Stimulated activated CD4-positive, alpha-beta T cell treated with anti-CD3 and anti-CD28 coated beads, Interleukin-12 subunit alpha, Interleukin-12 subunit beta, amount 100 ng/mL, for 24 hours (primary cell): ENCODE data around the gene COL26A1.
A peak's percentile ranks its signal among the peaks of the same experiment; 100 is the strongest.
"Not testable (repeated sequence)": the region's sequence is repeated elsewhere in the genome, so short reads cannot be mapped to it uniquely, and the experiment has no call there.

Experiments
- DNase-seq, 2 experiments: peaks; one replicate each; pipeline ENCODE4 v3.0.0-alpha.2; 2020; ENCODE audit warnings: low read depth in 2 of 2

COL26A1 gene

DNA sequence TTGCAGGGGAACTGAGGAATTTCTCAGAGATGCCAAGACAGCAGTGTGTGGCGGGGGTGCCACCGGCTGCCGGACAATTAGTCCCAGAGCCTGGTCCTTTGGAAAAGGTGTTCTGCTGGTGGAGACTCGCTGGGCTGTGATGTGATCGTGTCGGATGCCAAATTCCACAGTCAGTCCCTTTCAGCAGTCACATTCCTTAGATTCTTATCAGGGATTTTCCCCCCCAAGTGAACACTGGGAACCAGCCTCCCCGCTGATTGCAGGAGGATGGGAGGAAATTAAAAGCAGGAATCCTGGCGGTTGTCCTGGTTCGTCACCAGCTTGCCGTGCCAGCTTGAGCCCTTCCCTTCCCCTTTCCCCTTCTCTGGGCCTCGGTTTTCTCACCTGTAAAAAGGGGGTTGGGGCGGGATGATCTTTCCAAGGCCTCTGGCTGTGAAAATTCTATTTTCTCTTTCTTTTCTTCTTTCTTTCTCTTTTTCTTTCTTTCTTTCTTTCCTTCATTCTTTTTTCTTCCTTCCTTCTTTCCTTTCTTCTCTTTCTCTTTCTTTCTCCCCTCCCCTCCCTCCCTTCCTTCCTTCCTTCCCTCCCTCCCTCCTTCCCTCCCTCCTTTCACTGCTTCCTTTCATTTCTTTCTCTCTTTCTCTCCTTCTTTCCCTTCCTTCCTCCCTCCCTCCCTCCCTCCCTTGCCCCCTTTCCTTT, 39.6 kb downstream of the COL26A1 start:
- no peak for DNase-seq

DNA sequence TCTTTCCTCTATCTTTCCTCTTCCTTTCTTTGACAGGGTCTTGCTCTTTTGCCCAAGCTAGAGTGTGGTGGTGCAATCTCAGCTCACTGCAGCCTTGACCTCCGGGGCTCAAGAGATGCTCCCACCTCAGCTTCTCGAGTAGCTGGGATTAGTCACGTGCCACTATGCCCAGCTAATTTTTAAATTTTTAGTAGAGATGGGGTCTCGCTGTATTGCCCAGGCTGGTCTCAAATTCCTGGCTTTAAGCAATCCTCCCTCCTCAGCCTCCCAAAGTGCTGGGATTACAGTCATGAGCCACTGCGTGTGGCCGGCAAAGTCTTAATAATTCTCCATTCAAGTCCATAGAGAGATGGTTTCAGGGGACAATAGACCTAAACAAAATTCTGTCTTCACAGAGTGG, 40.2 kb downstream of the COL26A1 start:
- no peak for DNase-seq

DNA sequence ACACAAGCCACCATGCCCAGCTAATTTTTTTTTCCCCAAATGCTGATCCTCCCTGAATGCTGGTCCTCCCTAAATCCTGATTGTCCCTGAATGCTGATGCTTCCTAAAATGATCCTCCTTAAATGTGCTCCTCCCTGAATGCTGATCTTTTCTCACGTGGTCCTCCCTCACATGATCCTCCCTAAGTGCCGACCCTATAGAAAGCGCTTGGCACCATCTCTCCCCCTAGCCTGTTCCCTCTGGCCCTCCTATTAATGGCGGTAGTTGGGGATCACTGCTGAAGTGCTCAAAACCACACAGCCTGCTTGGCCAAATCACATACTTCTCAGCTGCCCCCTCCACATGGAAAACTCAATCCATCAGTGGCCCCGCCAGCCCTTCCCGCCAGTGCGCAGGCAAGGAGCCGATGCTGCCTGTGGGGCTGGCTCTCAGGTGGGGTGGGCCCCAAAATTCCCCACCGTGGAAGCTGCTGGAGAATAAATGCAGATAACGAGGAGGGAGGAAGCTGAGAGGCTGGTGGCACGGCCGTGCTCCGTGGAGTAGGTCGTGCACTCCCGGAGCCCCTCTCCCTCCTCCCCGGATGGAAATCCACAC, 42.9 kb downstream of the COL26A1 start:
- no peak for DNase-seq

DNA sequence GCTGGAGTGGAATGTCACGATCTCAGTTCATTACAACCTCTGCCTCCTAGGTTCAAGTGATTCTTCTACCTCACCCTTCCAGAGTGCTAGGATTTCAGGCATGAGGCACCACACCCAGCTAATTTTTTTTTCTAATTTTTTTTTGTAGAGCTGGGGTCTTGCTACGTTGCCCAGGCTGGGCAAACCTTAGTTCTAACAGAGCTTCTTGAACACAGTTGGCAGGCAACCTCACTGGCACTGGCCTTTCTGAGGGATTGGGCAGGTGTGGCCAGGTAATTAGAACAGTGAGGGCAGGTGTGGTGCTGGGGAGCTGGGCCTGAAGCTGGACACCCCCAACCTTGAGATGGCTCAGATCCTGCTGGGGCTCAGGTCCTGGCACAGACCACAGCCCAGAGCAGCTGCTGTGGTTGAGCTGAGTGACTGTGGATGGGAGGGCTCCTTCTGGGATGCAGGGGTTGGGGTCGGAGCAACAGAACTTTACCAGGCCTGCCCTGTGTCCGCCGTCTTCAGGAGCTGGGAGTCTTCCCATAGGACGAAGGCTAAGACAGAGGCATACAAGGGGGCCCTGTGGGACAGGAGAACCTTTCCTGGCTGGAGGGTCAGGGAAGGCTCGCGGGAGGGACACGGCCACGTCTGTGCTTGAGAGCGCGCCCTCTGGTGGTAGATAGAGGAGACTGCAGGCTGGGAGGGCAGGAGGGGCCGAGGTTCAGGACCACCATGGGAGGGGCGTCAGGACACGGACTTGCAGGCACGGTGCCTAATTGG, 48.2 kb downstream of the COL26A1 start:
- DNase-seq = peak in 1 of 2 experiments; percentile 7

DNA sequence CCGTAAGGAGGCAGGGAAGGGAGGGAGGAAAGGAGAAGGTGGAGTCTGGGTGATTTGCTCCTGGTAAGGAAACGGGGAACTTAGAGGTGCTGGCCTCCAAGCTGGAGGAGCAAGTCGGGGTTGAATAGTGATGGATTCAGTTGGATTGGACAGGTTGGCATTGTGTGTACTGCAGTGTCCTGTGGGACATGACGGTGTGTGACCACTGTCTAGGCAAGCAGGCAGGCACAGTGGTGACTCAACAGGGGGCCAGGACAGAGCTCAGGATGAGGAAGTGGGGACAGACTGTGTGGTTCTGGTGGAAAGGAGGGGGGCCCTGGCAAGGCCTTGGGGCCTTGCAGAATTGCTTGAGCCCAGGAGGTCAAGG, 48.8 kb downstream of the COL26A1 start:
- no peak for DNase-seq

DNA sequence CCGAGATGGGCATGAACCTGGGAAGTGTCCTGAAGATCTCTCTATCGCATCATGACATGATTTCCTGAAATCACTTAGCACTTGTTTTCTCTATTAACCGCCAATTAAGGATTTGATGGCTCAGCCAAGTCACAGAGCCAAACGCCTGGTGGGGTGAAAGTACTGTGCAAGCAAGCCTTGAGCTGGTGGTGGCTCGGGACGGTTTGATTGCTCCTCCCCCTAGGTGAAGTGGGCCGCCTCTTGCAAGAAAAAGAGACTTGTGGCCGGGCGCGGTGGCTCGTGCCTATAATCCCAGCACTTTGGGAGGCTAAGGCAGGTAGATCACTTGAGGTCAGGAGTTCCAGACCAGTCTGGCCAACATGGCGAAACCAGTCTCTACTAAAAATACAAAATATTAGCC, 50.3 kb downstream of the COL26A1 start:
- no peak for DNase-seq

DNA sequence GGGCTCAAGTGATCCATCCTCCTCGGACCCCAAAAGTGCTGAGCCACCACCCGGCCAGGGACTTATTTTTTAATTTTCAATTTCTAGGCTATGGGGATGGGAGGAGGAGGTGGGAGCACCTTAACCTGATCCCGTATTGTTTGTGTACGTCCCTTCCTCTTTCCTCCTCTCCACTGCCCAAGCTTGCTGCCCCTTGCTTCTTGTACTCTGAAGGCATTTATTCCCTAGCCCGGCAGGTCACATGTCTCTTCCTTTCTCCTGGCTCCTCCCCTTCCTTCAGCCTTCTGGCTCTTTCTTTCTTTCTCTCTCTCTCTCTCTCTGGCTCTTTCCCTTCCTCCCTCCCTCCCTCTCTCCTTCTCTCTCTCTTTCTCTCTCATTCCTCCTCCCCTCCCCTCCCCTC, 56.0 kb downstream of the COL26A1 start:
- DNase-seq = no peak

DNA sequence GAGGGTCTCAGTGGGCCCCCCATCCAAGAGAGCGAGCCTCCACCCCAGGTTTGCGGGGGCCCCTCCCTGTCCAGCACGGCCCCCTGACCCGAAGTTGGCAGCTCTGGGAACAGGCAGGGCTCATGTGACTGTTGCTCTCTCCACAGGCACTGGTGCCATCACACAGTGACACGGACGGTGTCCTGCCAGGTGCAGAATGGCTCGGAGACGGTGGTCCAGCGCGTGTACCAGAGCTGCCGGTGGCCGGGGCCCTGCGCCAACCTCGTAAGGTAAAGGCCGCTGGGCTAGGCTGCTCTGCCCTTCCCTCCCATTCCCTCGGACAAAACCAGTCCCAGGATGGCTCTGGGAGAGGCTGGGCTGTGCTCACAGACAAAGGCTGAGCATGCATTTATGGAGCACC, 57.2 kb downstream of the COL26A1 start:
- DNase-seq = no peak

DNA sequence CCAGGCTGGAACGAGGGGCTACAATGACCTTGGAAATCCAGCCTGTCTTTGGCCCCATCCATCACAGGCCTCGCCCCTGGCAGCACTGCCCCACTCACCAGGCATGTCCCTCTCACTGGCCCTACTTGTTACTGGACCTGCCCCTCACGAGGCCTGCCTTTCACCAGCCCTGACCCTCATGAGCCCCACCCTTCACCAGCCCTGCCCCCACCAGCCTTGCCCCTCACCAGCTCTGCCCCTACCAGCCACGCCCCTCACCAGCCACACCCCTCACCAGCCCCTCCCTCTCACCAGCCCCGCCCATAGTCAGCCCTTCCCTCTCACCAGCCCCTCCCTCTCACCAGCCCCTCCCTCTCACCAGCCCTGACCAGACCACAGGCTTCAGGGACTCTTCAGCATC, 57.8 kb downstream of the COL26A1 start:
- peak in 1 of 2 experiments; percentile 2 for DNase-seq

DNA sequence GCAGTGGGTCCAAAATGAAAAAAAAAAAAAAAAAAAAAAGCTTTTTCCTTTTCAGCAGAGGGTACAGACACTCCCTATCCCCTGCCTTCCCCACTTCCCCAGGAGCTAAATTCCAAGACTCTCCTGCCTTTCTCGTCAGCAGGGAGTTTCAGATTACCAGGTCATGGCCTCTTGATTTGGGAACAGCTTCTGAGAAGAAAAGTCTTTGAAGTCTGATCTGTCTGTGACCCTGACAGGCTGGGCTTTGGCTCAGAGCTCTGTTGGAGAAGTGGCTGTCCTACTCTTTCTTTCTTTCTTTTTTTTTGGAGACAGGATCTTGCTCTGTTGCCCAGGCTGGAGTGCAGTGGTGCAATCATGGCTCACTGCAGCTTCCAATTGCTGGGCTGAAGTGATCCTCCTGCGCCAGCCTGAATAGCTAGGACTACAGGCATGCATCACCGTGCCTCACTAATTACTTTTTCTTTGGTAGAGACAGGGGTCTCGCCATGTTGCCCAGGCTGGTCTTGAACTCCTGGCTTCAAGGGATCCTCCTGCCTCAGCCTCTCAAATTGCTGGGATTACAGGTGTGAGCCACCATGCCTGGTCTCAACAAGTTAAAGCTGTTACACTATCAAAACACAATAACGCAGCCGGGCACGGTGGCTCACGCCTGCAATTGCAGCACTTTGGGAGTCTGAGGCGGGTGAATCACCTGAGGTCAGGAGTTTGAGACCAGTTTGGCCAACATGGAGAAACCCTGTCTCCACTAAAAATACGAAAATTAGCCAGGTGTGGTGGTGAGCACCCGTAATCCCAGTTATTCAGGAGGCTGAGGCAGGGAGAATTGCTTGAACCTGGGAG, 59.9 kb downstream of the COL26A1 start:
- no peak for DNase-seq

DNA sequence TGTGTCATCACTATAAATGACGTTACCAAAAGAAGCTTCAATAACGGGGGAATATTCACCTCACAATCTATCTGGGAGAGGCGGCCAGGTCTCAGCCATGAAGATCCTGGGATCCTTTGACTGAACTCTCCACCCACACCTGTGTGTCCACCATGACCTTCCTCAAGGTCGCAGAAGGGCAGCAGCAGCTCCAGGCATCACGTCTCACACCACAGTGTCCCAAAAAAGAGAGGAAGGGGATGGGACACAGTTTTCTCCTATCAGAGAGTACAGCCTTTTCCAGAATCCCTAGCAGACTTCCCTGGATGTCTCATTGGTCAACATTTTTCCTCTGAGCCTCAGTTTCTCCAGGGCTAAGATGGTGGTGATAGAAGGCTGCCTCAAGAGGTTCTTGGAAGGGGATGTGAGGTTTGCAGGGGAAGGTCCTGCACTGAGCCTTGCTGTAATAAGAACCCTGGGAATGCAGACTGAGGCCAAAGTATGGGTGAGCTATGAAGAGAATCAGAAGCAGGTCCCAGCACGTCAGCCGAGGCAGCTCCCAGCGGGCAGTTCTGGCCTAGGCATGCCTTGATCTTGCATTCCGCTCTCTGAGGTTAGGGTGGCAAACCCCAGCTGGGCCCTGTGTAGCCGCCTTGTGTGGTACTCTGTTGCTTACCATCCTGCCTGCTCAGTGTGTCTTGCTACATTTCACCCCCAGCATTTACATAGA, 63.8 kb downstream of the COL26A1 start:
- DNase-seq = no peak

DNA sequence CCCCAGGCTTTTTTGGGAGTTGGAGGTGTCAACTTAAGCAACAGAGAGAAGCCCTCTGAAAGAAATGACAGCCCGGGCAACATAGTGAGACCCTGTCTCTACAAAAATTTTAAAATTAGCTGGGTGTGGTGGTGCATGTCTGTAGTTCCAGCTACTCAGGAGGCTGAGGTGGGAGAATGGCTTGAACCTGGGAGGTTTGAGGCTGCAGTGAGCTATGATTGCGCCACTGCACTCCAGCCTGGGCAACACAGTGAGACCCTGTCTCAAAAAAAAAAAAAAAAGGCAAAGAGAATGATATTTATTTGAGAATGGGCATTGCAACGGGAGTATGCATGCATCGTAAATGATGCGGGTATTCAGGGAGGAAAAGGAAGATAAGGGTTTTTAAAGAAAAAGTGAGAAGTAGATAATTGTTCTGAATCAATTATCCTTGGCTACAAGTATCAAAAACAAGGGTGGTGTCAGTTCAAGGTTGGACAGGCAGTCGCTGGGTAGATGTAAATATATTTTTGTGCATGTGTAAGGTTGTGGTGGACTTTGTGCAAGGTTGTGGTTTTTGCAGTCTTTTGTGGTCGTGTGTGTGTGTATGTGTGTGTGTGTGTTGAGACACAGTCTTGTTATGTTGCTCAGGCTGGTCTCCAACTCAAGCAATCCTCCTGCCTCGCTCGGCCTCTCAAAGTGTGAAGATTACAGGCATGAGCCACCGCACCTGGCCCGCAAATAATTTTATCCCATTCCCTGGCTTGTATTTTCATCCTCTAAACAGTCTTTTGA, 65.6 kb downstream of the COL26A1 start:
- DNase-seq = no peak

DNA sequence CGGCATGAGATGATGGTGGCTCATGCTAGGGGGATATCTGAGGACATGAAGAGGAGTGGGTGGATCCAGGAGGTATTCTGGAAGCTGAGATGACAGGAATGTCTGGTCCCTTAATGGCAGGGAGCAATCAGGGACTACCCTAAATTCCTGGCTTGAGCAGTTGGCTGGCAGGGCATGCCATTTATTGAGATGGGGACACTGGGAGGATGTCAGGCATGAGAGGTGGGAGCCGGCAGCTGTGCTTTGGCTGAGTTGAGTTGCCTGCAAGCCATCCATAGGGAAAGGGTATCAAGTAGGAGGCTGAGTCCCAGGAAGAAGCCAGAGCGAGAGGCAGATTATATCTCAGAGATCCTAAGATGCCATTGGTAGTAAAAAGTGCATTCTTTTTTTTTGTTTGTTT, 69.6 kb downstream of the COL26A1 start:
- DNase-seq = no peak

DNA sequence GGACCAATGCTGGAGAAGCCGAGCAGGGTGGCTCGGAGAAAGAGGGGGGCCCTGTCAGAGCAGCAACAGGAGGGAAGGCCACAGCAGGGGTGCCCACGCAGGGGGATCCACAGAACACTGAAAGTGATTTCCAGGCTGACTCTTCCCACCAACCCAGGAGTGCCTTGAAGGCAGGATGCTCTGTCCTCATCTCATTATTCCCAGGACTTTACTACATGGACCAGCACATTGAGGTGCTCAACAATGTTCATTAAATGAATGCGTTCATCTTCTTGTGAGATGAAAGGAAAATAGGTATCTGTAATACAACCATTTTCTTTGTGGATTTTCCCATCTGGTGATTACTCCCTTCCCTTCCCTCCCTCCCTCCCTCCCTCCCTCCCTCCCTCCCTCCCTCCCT, 71.0 kb downstream of the COL26A1 start:
- DNase-seq = no peak

DNA sequence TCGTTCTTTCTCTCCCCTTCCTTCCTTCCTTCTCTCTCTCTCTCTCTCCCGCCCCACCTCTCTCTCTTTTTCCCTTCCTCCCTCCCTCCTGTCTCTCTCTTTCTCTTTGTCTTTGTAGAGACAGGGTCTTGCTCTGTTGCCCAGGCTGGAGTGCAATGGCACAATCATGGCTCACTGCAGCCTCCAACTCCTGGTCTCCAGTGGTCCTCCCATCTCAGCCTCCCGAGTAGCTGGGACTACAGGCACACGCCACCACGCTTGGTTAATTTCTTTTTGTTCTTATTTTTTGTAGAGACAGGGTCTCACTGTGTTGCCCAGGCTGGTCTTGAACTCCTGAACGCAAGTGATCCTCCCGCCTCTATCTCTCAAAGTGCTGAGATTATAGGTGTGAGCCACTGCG, 71.5 kb downstream of the COL26A1 start:
- DNase-seq = not testable (repeated sequence)

DNA sequence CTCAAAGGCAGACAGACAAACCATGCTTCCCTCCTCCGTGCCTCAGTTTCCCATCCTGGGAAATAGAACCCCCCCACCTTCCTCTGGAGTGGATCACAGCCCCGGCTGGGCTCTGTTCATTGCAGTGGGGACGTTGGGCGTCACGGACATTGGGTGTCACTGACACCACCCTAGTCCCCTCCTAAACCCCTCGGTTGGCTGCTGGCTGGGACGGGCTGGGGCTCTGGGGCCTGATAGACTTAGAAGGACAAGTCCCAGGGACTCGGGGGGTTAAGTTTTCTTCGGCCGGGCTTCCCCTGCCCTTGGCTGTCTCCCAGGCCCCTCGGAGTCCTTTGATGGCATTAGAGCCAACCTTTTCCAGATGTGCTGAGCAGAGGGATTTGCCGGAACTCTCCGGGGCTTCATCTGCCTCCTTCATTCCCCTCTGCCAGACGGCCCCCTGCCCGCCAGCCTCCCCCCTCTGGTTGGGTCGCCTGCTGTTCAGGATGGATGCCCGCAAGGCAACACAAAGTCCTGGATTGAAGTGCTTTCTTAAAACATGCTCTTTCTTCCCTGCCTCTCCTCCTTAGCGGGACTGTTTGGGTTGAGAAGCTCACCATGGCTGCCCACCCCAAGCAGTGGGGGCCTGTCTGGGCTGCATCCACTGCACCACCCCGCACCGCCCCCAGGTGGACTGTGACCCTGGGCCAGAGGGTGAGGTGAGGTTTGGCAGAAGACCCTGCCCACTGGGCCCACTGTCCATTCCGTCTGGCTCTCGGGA, 73.0 kb downstream of the COL26A1 start:
- no peak for DNase-seq

DNA sequence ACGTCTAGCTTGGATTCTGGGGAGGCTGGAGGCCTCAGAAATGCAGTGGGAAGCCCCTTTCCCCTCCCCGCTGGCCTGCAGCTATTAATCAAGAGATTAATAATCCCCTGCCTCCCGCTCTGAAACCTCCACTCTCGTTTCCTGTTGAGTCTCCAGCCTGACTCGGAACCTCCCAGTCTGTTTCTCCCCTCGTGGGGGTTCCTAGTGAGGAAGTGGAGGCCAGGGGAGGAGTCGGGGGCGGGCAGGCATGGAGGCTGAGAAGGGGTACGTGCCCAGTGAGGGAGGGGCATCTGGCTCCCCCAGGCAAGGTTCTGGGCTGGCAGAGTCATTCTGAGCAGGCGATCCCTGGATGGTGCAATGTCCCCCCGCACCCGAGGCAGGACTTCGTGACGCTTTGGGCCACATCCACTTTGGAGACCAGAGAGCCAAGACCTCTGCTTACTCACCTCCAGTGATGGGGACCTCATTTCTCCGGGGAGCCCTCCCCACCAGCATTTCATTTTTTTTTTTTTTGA, 73.6 kb downstream of the COL26A1 start:
- DNase-seq = no peak

DNA sequence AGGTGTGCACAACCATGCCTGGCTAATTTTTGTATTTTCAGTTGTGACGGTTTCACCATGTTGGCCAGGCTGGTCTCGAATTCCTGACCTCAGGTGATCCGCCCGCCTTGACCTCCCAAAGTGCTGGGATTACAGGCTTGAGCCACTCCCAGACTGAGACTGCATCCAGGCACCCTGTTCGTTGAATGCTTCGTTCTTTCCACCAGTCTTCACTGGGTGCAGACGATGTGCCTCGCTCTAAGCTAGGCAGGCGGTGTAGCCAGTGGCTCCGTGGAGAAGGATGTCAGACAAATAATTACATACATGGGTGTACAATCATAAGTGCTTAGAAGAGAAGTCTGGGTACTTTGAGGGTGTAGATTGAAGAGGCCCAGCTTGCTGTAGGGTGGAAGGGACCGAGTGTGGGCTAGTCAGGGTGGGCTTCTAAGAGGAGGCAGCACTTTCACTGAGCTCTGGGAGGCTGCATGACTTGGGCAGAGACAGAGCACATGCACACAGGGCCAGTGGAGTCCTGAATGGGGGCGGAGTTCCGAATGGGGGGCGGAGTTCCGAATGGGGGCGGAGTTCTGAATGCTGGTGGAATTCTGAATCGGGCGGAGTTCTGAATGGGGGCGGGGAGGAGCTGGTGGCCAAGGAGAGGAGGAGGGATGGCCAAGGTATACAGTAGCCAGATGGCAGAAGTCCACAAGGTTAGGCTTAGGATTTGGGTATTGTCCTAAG, 74.3 kb downstream of the COL26A1 start:
- peak in 1 of 2 experiments; percentile 5 for DNase-seq

DNA sequence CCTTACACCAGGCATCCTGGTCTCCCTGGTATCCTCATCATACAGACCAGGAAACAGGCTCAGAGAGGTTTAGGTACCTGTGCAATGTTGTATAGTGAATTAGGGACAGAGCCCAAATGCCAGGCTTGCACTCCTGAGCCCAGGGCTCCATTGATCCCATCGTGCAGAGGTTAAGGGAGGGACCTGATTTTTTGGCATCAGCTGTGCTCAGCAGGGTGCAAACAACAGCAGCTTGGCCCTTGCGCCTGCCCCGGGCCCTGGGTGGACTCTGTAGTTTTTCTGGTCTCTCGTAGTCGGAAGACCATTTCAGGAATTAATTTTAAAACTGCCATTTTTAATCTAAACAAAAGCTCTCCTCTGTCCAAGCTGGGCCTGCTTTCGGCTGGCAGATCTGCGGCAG, 79.2 kb downstream of the COL26A1 start:
- DNase-seq = no peak
